Spleen (tissue), 7 donors: ENCODE data around the gene IL18BP.

Experiments used
- CTCF ChIP-seq, 11 experiments: fragments of 200-600 bp in 7 of 11; fragments of 450-650 bp in 4 of 11; sonication (generic) in 4 of 11; IDR thresholded peaks in 8 of 11; conservative IDR thresholded peaks in 3 of 11; 1 replicate in 7 of 11; 2 replicates in 4 of 11; pipeline versions ENCODE4 v1.4.0 to v1.8.0; 2016 to 2021; ENCODE audit warnings: antibody characterized with exemption in 11 of 11, inconsistent platforms in 4 of 11, mild to moderate bottlenecking in 1 of 11
- POLR2A ChIP-seq, 3 donors: fragments of 450-650 bp; IDR thresholded peaks; one replicate each; pipeline ENCODE4 v1.5.1; 2017; ENCODE audit warnings: antibody characterized with exemption in 3 of 3, mild to moderate bottlenecking in 1 of 3
- donor health status: DM: no; HTN: no; CAD: no; lungs with moderate emphysema.
- donor health status: DM: no; HTN: no; CAD: no.
- donor health status: DM: no; HTN: no; CAD: no.

DNA sequence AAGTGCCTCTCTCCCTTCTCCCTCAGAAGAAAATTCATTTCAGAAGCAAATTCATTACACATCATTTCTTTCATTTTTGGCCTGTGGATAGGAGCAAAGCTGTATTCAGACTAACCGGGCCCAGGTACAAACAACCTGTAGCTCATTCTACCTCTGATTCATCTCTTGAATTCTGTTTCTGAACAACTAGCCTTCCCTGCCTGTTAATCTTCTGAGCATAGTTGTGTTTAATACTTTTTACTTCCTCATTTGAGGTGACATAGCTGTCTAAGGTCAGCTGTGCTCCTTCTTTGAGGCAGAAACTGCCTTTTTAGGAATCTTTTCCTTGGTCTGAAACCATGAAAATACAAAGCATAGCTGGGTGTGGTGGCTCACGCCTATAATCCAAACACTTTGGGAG lies 12.6 kb upstream of the IL18BP start:
- TF ChIP-seq POLR2A (IDR thresholded peaks at IDR 0.05) (no peak), CTCF (IDR thresholded peaks at IDR 0.05 in 8 of 11, conservative IDR thresholded peaks at IDR 0.05 in 3 of 11) (no peak)
